Measurements from ENCODE around the gene DOK7.
"Not testable (repeated sequence)": the region's sequence is repeated elsewhere in the genome, so short reads cannot be mapped to it uniquely, and the experiment has no call there.

The DOK7 gene

GRCh38 chr4:3502941-3503936 is 40.1 kb downstream of the DOK7 start:
- no peak for DNase-seq (ENCODE audit: low read depth in 3 of 3)

DNA sequence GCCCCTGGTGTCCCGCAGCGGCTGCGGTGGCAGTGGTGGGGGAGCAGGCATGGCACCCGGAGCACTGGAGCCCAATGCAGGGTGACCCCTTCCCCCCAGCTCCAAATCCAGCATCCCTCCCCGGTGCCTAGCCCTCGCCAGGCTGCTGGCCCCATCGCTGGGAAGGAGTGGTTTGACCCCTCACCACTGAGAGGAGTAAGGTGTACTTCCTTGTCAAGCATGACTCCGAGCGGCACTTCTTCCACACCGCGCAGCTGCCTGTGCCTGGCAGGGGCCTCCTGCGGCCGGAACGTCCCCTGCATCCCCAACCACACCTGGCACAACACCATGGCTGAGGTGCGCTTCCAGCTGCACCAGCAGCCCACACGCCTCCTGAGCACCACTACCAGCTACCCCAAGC is 42.1 kb downstream of the DOK7 start:
- DNase-seq (ENCODE audit: low read depth in 3 of 3) = no peak

GRCh38 chr4:3508542-3508941 is 45.4 kb downstream of the DOK7 start:
- DNase-seq (ENCODE audit: low read depth in 3 of 3) = no peak

DNA sequence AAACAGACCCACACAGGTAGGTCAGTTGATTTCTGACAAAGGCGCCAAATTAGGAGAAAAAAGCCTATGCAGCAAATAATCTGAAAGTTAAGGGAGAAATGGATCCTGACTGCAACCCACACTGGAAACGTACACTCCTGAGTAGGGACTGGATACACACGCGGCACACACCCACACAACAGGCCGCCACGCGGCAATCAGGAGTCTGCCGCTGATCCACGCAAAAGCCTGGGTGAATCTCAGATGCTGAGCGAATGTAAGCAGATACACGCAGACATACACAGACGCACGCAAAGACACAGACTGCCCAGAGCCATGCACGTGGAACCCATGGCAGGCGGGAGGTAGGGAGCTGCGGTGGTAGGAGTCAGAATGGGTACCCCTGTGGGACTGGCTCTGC is 47.4 kb downstream of the DOK7 start:
- no peak for DNase-seq (ENCODE audit: low read depth in 3 of 3)

- no peak for DNase-seq (ENCODE audit: low read depth in 3 of 3)
These were observed 48.1 kb downstream of the DOK7 start for GRCh38 chr4:3511187-3511586.

GRCh38 chr4:3511601-3512000 is 48.5 kb downstream of the DOK7 start:
- not testable (repeated sequence) for DNase-seq (ENCODE audit: low read depth in 3 of 3)

DNA sequence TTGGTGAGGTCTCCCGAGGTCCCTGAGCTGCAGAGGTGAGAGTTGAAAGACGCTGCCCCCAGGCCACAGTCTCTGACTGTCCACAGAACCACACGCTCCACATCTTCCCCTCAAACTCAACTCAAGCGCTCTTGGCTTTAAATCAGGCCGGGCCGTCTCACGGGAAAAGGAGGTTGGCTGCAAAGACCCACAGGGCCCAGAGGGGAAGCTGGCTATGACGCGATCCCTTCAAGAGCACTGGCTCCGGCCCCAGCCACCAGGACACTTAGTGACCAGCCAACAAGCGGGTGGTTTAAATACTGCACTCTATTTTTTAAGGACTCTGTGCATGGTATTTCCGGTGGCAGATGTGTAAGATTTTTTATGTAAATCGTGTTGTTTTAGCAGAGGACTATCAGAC is 49.2 kb downstream of the DOK7 start:
- no peak for DNase-seq (ENCODE audit: low read depth in 3 of 3)

GRCh38 chr4:3512719-3513118 is 49.6 kb downstream of the DOK7 start:
- no peak for DNase-seq (ENCODE audit: low read depth in 3 of 3)

DNA sequence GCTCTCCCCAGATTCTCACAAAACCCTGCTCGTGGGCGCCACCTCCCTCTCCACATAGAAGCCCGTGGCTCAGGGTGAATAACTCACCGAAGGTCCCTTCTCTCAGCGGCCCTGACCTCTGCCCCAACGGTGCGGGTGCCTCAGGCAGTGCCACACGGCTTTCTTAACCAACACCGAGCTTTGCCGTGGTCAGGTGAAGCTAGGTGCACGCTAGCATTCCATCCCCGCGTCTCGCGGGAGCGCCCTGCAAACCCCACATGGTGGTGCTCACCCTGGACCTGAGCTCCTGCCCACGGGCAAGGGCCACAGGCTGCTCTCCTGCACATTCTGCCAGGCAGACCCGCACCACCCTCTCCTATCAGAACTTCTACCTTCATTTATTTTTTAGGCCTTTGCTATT is 50.7 kb downstream of the DOK7 start:
- no peak for DNase-seq (ENCODE audit: low read depth in 3 of 3)

DNA sequence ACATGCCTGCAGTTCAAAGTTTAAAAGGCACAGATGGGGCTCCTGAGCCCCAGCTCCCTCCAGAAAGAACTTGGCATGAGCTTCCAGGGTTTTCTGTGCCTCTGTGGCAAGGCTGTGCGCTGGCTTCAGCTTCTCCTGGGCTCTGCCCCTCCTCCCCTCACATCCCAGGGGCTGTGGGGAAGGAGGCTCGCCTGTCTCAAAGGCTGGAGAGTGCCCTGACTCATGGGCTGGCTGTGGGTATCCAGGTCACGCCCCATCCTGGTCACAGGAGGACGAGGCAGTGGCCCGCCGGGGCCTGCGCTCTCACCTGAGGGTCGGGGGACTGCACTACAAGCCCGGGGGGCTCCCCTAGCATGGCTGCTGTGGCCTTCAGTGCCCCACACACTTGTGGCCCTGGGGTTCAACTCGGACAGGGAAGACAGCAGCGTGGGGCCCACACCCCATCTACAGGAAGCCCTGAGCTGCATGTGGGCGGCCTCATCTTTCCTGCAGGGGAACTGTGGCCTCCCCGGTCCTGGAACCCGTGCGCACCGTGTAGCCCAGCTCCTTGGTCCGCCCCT is 51.2 kb downstream of the DOK7 start:
- no peak for DNase-seq (ENCODE audit: low read depth in 3 of 3)

DNA sequence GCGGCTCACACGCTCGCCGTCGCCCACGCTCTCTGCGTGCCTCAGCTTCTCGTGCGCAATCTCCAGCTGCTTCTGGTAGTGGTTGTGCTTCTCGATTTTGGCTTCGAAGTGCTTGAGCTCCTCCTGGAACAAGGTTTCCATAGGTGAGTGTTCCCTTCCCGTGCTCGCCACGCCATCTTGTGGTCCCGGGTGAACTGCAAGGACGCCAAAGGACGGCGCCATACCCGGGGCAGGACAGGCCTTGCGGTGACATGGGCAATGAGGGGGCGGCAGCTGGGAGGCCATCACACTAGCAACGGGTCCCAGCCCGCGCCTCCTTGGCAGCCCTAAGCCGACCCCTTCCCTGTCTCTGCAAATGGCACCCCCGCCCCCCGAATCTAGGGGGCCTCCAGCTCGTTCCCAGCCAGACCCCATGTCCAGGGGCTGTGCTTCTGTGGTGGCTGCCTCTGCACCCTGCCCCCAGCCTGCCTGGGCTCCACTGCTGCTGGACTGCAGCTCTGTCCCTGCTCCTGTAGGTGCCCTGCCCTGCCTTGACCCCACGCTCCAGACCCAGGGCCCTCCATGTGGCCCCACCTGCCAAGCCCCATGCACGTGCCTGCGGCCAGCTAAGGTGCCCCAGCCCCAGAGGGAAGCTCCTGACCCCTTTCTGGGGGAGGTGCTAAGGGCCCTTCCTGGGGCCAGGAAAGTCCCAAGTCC is 51.8 kb downstream of the DOK7 start:
- no peak for DNase-seq (ENCODE audit: low read depth in 3 of 3)

GRCh38 chr4:3515646-3516045 is 52.5 kb downstream of the DOK7 start:
- DNase-seq (ENCODE audit: low read depth in 3 of 3) = no peak

DNA sequence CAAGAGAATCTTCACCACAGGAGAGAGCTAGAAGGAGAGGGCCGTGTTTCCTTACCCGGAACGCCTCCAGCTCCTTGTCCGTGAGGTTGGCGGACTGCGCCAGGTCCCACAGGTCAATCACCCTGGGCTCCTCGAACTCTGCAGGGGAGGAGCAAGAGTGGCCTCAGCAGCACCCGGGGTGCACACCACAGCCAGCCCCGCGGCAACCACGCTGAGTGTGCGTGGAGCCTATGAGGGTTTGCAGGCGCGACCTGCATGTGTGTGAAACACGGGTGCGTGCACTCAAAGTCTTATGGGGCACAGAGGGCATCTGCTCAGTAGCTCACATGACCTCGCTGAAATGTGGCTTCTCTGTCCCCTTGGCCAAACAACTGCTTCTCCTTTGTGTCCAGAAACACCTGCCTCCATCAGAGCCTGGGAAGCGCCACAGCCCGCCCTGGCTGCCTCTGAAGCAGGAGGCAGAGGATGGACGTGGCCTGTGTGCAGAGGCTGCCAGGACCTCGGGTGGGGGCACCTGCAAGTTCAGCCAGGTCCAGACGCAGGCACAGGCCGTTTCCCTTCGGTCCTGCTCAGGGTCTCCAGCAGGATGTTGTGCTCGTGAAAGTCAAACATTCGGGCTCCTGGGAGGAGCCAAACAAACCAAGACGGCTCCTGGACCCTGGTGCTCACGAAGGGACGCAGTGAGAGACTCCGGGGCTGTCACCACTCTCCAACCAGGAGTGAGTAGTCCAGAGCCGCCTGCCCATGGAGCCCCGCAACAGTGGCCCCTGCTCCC is 53.1 kb downstream of the DOK7 start:
- DNase-seq (ENCODE audit: low read depth in 3 of 3) = no peak

GRCh38 chr4:3516836-3517730 is 54.0 kb downstream of the DOK7 start:
- DNase-seq (ENCODE audit: low read depth in 3 of 3) = no peak

DNA sequence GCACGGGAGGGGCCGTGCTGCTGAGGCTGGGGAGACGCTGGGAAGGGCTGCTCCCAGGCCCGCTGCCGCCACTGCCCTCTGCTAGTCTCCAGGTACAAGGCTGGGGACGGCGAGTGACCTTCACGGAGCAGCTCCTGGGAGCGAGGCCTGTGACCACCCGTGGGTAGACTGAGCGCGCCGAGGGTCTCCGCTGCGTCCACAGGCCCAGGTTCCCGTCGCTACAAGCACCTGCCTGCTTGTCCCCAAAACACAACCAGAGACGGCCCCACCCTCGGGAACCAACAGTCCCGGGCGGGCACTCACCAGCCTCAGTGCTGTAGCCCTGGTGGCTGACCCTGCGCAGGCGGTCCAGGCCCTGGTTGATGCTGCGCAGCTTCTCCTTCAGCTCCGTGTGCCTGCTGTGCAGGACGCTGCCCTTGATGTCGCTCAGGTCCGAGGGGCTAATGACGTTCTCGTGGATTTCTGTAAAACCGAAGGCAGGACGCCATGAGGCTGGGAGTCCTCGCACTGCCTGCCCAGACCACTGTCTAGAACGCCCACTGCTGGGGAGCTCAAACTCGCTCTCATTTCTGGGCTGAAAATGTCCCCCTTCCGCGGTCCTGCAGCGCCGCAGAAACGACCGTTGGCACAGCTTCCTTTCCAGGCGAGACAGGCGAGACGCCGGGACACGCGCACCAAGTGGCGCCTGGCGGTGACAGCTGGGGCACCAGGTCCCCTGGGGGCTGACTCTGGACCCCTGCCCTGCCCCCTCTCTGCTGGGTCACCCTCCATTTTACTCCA is 54.8 kb downstream of the DOK7 start:
- no peak for DNase-seq (ENCODE audit: low read depth in 3 of 3)

DNA sequence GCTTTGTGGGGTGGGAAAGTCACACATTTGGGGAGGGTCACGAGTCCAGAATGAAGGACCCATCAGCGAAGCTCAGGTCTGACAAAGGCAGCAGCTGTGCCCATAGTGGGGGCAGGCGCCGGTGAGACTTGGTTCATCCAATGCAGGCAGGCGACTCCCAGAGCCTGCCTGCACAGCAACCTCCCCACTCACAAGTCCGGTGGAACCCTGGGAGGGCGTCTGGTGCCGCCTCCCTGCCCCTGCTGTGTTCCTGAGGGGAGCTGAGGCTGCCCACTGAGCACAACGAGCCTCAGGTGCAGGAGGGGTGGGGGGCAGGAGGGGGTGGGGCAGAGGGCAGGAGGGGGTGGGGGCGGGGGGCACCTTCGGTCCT is 55.4 kb downstream of the DOK7 start:
- DNase-seq (ENCODE audit: low read depth in 3 of 3) = no peak

DNA sequence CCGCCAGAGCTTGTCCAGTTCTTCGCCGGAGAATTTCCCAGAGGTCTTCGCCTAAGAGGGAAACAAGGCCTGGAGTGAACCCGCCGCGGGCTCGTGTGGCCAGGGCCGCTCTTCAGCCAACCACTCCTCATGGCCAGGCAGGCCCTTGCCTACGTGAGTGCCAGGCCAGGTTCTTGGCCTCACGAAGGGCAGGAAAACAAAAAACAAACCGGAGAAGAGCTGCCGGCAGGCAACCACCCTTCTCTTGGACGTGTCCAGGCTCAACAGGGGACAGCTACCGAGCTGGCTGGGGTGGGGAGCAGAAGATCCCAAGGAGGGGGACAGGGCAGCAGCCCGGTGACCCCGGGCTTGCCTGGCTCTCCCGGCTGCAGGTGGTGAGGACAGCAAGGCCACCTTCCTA is 55.8 kb downstream of the DOK7 start:
- no peak for DNase-seq (ENCODE audit: low read depth in 3 of 3)

DNA sequence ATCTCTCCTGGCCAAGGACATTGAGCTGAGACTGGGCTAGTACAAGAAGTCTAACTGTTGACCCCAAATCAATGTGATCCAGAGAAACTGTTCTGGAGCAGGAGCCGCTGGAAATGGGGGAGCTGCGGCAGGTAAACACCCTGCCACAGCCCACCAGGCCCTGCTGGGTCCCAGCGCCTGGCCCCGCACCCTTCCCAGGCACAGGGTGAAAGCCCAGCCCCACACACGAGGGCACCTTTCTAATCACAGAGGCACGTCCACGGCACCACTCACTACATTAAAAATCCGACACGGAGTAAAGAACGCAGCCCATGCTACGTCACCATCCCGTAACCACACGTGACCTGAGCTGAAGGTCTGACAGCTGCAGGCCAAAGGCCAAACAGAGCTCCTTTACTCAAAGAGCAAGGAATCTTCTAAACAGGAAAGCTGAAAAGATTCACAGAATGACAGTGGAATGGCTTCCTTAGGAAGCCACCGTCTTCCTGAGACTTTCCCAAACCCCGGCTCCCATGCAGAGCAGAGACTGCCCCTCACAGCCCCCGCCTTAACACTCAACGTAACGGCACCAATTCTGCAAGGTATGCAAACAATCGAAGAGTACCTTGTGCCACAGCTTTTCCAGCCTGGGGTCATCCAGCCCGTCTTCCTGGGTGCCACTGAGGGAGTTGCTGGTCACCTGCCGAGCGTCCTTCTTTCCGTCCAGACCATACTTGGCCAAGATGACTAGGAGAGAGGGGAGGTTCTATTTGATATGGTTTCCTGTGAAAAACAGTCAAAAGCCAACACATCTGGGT is 56.6 kb downstream of the DOK7 start:
- DNase-seq (ENCODE audit: low read depth in 3 of 3) = no peak

DNA sequence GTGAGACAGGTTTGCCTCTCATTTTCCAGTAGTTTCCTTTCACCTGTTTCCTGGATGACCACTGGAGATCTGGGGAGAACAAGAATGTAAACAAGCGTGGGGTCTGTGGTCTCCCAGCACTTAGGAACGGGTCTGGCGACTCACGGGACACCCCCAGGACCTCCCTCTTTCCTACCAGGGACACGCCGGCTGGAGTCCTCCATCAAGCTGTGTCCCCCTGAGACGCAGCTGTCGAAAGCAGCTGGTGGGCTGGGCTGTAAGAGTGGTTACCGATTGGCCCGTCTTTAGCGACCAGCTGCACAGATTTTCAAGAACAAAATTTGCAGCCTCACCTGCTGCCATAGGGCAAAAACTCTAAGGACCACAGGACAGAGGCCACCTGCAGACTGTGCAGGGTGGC is 57.2 kb downstream of the DOK7 start:
- DNase-seq (ENCODE audit: low read depth in 3 of 3) = no peak

All from stimulated activated CD4-positive, alpha-beta T cell treated with anti-CD3 and anti-CD28 coated beads, TNF-alpha, amount 100 ng/mL, for 24 hours (primary cell).